ENCODE results near the gene CDK6. TPM values are rescaled to one million over a fixed set of nuclear protein-coding genes. Genes with fewer than 3 reads are reported as not detected.

Gene CDK6
- total RNA-seq, 1 donor from 2014 or later: 6.0 TPM

GRCh38 chr7:92557808-92558362, 278.5 kb downstream of the CDK6 start:
- H4K20me1 ChIP-seq (ENCODE audit: low read depth): no peaks in the 10 kb centered on the region
- no peak for DNase-seq (ENCODE audit: low spot score)
- H3K79me2 ChIP-seq (ENCODE audit: low read depth): no peaks in the 10 kb centered on the region
- H3K4me3 Mint-ChIP-seq: no peak overlapping the region
- H3K9me3 ChIP-seq (ENCODE audit: low read depth): no peaks in the 10 kb centered on the region
- no peaks in the 10 kb centered on the region for H3K4me1 ChIP-seq
- peaks cover 5% of the 10 kb centered on the region for H3K36me3 Mint-ChIP-seq
- H3K27ac ChIP-seq: no peak overlapping the region
- no peak for TF ChIP-seq EZH2phosphoT487 (IDR thresholded peaks at IDR 0.05)
- no peak for TF ChIP-seq CTCF (IDR thresholded peaks at IDR 0.05)
- TF ChIP-seq EZH2 (IDR thresholded peaks at IDR 0.05): no peak
- peaks cover 3% of the 10 kb centered on the region for H3K27me3 Mint-ChIP-seq (ENCODE audit: insufficient read depth, low read depth)
- no peaks in the 10 kb centered on the region for H3K4me1 Mint-ChIP-seq
- H3K9me3 Mint-ChIP-seq: no peaks in the 10 kb centered on the region
- H3K9ac ChIP-seq: no peak overlapping the region
- peaks cover 12% of the 10 kb centered on the region for H3K36me3 ChIP-seq
- no peak overlapping the region for H3K4me2 ChIP-seq
- no peak overlapping the region for H3K27ac Mint-ChIP-seq
- H3F3A ChIP-seq (ENCODE audit: low read depth): peaks cover 16% of the 10 kb centered on the region
- H2AFZ ChIP-seq (replicated peaks): no peak overlapping the region
- no peaks in the 10 kb centered on the region for H3K27me3 ChIP-seq
- no peak overlapping the region for H3K4me3 ChIP-seq

- H3K27ac Mint-ChIP-seq: no peak overlapping the region
- no peak overlapping the region for H3K4me3 Mint-ChIP-seq
- peaks cover 3% of the 10 kb centered on the region for H3K27me3 Mint-ChIP-seq (ENCODE audit: insufficient read depth, low read depth)
- Histone ChIP-seq H3K4me3 (no peak overlapping the region), H3K4me2 (no peak overlapping the region), H4K20me1 (ENCODE audit: low read depth) (no peaks in the 10 kb centered on the region), H3K79me2 (ENCODE audit: low read depth) (no peaks in the 10 kb centered on the region), H3K27me3 (no peaks in the 10 kb centered on the region), H3K9me3 (ENCODE audit: low read depth) (no peaks in the 10 kb centered on the region), H3K4me1 (no peaks in the 10 kb centered on the region), H3K9ac (no peak overlapping the region), H3K27ac (no peak overlapping the region), H2AFZ (replicated peaks) (no peak overlapping the region), H3F3A (ENCODE audit: low read depth) (peaks cover 16% of the 10 kb centered on the region), H3K36me3 (peaks cover 6% of the 10 kb centered on the region)
- H3K4me1 Mint-ChIP-seq: no peaks in the 10 kb centered on the region
- peaks cover 4% of the 10 kb centered on the region for H3K36me3 Mint-ChIP-seq
- no peaks in the 10 kb centered on the region for H3K9me3 Mint-ChIP-seq
- DNase-seq (ENCODE audit: low spot score): no peak
- TF ChIP-seq EZH2 (IDR thresholded peaks at IDR 0.05) (no peak), EZH2phosphoT487 (IDR thresholded peaks at IDR 0.05) (no peak), CTCF (IDR thresholded peaks at IDR 0.05) (no peak)
Observed at GRCh38 chr7:92557249-92557648, 279.1 kb downstream of the CDK6 start.

Small RNA genes lying within 50 kb of the gene (small RNA-seq; reads per million reads assigned to genes)
- gene RNU6-10P: not detected

Other genes with a start within 250 kb of the CDK6 start
- 47.5 and 69.9 TPM in 2 replicates for gene FAM133B, start 246.2 kb downstream of the CDK6 start, total RNA-seq (ENCODE audit: low replicate concordance)

Data from neural progenitor cell (in vitro differentiated cells).